Mammary epithelial cell (primary cell): Measurements from ENCODE around the gene ATP1B1.

ENCODE experiments used
- EZH2 ChIP-seq: IDR thresholded peaks from 2 replicates; pipeline ENCODE4 v1.6.1; 2012; ENCODE audit warnings: low read length, inconsistent platforms, borderline replicate concordance
- TF ChIP-seq, protein P1 (sequence below), 2 donors: IDR thresholded peaks in 1 of 2; conservative IDR thresholded peaks in 1 of 2; 2 replicates each; pipeline ENCODE4 v1.5.1; 2011 to 2012; ENCODE audit warnings: inconsistent platforms in 2 of 2, low read length in 2 of 2, mild to moderate bottlenecking in 2 of 2, control low read depth in 1 of 2, low read depth in 1 of 2; ENCODE audit not compliant: insufficient read depth in 1 of 2; ENCODE audit errors: extremely low read depth in 1 of 2

GRCh38 chr1:169102567-169102966 is 3.9 kb upstream of the ATP1B1 start:
- TF ChIP-seq, protein P1, sequence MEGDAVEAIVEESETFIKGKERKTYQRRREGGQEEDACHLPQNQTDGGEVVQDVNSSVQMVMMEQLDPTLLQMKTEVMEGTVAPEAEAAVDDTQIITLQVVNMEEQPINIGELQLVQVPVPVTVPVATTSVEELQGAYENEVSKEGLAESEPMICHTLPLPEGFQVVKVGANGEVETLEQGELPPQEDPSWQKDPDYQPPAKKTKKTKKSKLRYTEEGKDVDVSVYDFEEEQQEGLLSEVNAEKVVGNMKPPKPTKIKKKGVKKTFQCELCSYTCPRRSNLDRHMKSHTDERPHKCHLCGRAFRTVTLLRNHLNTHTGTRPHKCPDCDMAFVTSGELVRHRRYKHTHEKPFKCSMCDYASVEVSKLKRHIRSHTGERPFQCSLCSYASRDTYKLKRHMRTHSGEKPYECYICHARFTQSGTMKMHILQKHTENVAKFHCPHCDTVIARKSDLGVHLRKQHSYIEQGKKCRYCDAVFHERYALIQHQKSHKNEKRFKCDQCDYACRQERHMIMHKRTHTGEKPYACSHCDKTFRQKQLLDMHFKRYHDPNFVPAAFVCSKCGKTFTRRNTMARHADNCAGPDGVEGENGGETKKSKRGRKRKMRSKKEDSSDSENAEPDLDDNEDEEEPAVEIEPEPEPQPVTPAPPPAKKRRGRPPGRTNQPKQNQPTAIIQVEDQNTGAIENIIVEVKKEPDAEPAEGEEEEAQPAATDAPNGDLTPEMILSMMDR (conservative IDR thresholded peaks at IDR 0.05 in 1 of 2, IDR thresholded peaks at IDR 0.05 in 1 of 2; ENCODE audit: extremely low read depth in 1 of 2, insufficient read depth in 1 of 2, low read depth in 1 of 2, low read length in 2 of 2): no peak
- TF ChIP-seq EZH2: no peak
